ENCODE measurements around the gene ZP1.
"Not testable (repeated sequence)": the region's sequence is repeated elsewhere in the genome, so short reads cannot be mapped to it uniquely, and the experiment has no call there.

ZP1 gene, protein sequence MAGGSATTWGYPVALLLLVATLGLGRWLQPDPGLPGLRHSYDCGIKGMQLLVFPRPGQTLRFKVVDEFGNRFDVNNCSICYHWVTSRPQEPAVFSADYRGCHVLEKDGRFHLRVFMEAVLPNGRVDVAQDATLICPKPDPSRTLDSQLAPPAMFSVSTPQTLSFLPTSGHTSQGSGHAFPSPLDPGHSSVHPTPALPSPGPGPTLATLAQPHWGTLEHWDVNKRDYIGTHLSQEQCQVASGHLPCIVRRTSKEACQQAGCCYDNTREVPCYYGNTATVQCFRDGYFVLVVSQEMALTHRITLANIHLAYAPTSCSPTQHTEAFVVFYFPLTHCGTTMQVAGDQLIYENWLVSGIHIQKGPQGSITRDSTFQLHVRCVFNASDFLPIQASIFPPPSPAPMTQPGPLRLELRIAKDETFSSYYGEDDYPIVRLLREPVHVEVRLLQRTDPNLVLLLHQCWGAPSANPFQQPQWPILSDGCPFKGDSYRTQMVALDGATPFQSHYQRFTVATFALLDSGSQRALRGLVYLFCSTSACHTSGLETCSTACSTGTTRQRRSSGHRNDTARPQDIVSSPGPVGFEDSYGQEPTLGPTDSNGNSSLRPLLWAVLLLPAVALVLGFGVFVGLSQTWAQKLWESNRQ

DNA sequence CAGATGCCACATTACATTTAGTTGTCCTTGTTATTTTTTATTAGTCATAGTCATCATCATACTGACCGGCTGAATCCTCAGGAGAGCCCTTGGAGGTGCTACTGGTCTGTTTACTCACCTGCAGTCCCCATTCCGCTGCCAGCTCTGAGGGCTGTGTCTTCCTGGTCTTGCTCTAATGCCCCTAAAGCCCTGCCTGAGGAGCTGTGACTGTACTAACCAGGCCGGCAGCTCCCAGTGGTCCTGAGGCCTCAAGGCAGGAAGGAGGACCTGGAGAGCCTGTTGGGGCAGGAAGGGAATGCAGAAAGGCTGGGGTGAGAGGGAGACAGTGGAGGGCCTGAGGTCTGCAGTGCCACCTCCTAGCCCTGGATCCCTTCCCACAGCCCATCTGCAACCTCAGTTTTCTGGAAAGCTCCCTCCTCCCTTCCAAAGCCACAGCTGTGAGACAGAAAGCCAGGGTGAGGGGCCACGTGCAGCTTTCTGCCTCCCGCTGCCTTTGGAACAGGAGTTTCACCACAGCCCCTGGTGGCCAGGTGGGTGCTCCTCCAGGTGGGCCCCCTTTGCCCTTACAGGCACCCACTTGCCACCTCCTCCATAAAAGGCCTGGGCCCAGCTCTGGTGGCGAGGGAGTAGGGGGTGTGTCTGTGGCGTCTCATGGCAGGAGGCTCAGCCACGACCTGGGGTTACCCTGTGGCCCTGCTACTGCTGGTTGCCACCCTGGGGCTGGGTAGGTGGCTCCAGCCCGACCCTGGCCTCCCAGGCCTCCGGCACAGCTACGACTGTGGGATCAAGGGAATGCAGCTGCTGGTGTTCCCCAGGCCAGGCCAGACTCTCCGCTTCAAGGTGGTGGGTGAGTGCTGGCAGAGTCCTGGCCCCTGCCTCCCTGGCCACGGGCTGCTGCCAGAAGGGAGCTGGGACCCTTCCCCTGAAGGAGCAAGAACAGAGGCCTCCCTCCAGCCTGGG, at the start of gene ZP1:
TSS of gene ZP1 (plus strand) at position 632 of the 960 bp plus-strand sequence. CDS start at position 652, 20 bp downstream.
- POLR2A ChIA-PET, result no interaction called here
- TF ChIP-seq, protein P1, sequence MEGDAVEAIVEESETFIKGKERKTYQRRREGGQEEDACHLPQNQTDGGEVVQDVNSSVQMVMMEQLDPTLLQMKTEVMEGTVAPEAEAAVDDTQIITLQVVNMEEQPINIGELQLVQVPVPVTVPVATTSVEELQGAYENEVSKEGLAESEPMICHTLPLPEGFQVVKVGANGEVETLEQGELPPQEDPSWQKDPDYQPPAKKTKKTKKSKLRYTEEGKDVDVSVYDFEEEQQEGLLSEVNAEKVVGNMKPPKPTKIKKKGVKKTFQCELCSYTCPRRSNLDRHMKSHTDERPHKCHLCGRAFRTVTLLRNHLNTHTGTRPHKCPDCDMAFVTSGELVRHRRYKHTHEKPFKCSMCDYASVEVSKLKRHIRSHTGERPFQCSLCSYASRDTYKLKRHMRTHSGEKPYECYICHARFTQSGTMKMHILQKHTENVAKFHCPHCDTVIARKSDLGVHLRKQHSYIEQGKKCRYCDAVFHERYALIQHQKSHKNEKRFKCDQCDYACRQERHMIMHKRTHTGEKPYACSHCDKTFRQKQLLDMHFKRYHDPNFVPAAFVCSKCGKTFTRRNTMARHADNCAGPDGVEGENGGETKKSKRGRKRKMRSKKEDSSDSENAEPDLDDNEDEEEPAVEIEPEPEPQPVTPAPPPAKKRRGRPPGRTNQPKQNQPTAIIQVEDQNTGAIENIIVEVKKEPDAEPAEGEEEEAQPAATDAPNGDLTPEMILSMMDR (IDR thresholded peaks at IDR 0.05; ENCODE audit: insufficient read depth, low read length, missing control alignments), result no peak
- no peak within 1 kb of the TSS for H3K4me3 ChIP-seq (ENCODE audit: low read depth, low read length)
- CTCF ChIA-PET, result interaction anchor here (0.8 to 3.2 kb wide), 5 partner anchors 15 to 36 kb away, joined by 3 to 20 read pairs (median 4); no protein-coding TSS in a partner anchor
- no peak for DNase-seq (ENCODE audit: low read depth, low spot score)

DNA sequence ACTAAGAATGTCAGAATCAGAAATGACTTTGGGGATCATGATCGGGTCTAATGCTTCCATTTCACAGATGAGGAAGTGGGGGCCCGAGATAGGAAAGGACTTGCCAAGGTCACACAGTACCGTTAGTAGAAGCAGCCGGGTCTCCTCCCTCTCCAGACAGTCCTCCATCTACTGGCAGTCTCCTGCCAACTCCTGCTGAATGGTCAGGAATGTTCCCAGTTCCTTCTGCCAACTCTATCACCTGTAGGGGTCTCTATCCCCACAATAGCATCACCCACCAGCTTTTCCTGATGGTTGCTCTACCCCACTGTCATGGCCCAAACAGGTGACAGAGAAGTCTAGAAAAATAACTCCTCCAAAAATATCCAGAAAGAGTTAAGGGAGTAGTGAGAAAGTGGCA, 49.3 kb upstream of the ZP1 start:
- TF ChIP-seq, protein P1 (IDR thresholded peaks at IDR 0.05; ENCODE audit: insufficient read depth, low read length, missing control alignments), result no peak
- no peak for DNase-seq (ENCODE audit: low read depth, low spot score)
- no peak overlapping the region for H3K4me3 ChIP-seq (ENCODE audit: low read depth, low read length)
- POLR2A ChIA-PET, result no interaction called here
- CTCF ChIA-PET, result no interaction called here

DNA sequence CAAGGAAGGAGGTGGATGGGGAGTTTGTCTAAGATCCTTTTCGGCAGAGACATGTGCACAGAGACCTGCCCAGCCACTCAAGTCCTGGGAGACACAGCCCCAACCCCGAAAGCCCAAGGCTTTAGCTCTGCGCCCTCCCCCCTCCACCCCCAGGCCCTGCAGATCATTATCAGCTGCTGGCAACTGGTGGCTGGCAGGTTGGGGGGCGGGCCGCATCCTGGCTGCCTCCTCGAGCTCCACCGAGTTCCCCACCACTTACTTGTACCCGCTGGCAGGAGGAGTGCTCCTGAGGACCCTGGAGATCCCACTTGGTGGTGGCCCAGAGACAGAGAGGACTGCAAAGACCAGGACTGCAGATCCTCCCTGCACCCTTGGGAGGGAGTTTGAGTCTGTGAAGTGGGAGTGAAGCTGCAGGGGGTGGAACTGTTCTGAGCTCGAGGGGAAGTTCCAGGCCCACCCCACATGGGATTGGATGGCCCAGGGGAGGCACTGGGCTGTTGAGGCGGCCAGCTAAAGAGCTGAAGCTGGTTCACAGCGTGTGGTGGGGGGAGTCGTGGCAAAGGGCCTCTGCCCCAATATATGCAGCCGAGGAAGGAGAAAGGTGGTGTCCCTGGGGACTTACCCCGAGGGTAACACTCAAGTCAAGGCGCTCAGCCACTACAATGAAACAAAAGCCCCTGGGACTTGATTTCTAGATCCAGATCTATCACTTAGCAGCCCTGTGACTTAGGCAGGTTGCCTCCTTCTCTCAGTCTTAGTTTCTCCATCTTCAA, 45.3 kb upstream of the ZP1 start:
- ChIA-PET CTCF (interaction anchor here (1.1 to 5.2 kb wide), 5 partner anchors 9 to 83 kb away, joined by 3 to 38 read pairs (median 4); no protein-coding TSS in a partner anchor), POLR2A (no interaction called here)
- no peak for DNase-seq (ENCODE audit: low read depth, low spot score)
- TF ChIP-seq, protein P1 (IDR thresholded peaks at IDR 0.05; ENCODE audit: insufficient read depth, low read length, missing control alignments), result no peak
- no peak overlapping the region for H3K4me3 ChIP-seq (ENCODE audit: low read depth, low read length)

DNA sequence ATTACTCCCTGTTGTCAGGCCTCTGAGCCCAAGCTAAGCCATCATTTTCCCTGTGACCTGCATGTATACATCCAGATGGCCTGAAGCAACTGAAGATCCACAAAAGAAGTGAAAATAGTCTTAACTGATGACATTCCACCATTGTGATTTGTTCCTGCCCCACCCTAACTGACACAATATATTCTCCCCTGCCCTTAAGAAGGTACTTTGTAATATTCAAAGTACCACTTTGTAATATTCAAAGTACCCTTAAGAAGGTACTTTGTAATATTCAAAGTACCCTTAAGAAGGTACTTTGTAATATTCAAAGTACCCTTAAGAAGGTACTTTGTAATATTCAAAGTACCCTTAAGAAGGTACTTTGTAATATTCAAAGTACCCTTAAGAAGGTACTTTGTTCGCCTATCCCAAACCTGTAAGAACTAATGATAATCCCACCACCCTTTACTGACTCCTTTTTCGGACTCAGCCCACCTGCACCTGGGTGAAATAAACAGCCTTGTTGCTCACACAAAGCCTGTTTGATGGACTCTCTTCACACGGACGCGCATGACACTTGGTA, 43.5 kb upstream of the ZP1 start:
- DNase-seq (ENCODE audit: low read depth, low spot score); H3K4me3 ChIP-seq (ENCODE audit: low read depth, low read length); POLR2A ChIA-PET: not testable (repeated sequence)
- CTCF ChIA-PET, result interaction anchor here (0.6 to 29.1 kb wide), 2 partner anchors 72 to 167 kb away, joined by 4 to 1087 read pairs; partner anchors contain the start of gene PRPF19

DNA sequence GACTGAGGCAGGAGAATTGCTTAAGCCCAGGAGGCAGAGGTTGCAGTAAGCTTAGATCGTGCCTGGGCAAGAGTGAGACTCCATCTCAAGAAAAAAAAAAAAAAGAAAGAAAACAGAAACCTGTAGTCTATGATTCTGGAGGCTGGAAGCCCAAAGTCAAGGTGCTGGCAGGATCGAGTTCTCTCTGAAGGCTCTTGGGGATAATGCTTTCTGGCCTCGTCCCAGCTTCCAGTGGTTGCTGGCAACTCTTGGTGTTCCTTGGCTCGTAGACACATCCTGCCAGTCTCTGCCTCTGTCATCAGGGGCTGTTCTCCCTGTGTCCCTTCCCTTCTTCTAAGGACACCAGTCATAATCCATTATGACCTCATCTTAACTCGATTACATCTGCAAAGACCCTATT, 42.2 kb upstream of the ZP1 start:
- POLR2A ChIA-PET, result no interaction called here

More for the DNA sequence above, 42.2 kb upstream of the ZP1 start:
- CTCF ChIA-PET, result interaction anchor here (29.1 kb wide), 1 partner anchor 71 kb away, joined by 1087 read pairs; the partner anchor contains the start of gene PRPF19
- H3K4me3 ChIP-seq (ENCODE audit: low read depth, low read length), result no peak overlapping the region
- TF ChIP-seq, protein P1 (IDR thresholded peaks at IDR 0.05; ENCODE audit: insufficient read depth, low read length, missing control alignments), result no peak
- no peak for DNase-seq (ENCODE audit: low read depth, low spot score)

Measured in AG04449 (cell line).